Occipital lobe (tissue), 3 donors: ENCODE data around the gene UBN2. TPM values are rescaled to one million over a fixed set of nuclear protein-coding genes. Genes with fewer than 3 reads are reported as not detected.

Experiments used
- DNase-seq: peaks from one replicate; lab custom pipeline; 2025; lab: John Stamatoyannopoulos, UW
- small RNA-seq: library from RNA; depleted of rRNA; stranded (forward); fragments of <200 nt; gene quantifications from one replicate; pipeline ENCODE3, GENCODE V24; 2014
- total RNA-seq: library from RNA; depleted of rRNA; stranded (reverse); fragments of >200 nt; gene quantifications from one replicate; pipeline ENCODE4 v1.2.3, GENCODE V29; 2014

UBN2 gene
- total RNA-seq, 1 donor from 2014 or later = 23.7 TPM

DNA sequence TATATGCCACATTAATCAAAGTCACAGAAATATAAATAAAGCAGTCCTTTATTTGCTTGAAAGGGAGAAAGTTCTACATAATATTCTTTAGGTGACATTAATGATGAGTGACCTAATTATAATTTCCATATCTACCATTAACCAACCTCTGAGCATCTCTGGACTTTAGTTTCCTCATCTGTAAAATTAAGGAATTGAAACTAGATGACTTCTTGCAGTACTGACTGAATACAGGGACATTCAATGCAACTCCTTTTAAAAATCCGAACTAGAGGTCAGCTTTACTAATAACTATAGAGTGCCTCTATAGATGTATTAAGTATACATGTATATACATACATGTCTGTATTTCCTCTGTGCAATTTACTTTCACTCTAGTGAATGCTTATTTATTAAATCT is 114.0 kb downstream of the UBN2 start:
- DNase-seq = no peak

GRCh38 chr7:139351027-139351426 is 120.0 kb downstream of the UBN2 start:
- DNase-seq = no peak

DNA sequence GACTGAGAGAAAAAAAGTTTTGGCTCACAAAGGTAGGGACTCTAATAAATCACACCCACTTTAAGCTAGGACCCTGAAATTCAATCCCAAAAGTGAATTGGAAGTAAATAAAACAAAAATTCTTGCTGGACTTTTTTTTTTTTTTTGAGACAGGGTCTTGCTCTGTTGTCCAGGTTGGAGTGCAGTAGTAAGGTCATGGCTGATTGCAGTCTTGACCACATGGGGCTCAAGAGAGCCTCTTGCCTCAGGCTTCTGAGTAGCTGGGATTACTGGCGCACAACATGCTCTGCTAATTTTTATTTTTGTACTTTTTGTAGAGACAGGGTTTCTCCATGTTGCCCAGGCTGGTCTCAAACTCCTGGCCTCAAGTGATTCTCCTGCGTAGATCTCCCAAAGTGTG is 123.7 kb downstream of the UBN2 start:
- no peak for DNase-seq

- no peak for DNase-seq
Observed at GRCh38 chr7:139355320-139355719, 124.3 kb downstream of the UBN2 start.

Small RNA genes within 50 kb of the gene (small RNA-seq; reads per million reads assigned to genes)
- gene AC009220.1 (0.12 reads per million), gene RNU6-206P (not detected)

Other genes starting within 250 kb of the UBN2 start
- gene KIAA1549, start 249.8 kb upstream of the UBN2 start, total RNA-seq = 28.4 TPM
- 10.8 TPM for gene ZC3HAV1L, start 195.2 kb upstream of the UBN2 start, total RNA-seq
- 5.9 TPM for gene ZC3HAV1, start 121.5 kb upstream of the UBN2 start, total RNA-seq
- 16.8 TPM for gene FMC1, start 110.1 kb downstream of the UBN2 start, total RNA-seq
- gene LUC7L2, start 128.7 kb downstream of the UBN2 start, total RNA-seq = 51.3 TPM